Neural crest cell (in vitro differentiated cells): ENCODE measurements around the gene GAST. TPM values are rescaled to one million over a fixed set of nuclear protein-coding genes. Genes with fewer than 3 reads are reported as not detected.
A peak's percentile ranks its signal among the peaks of the same experiment; 100 is the strongest.
"Not testable (repeated sequence)": the region's sequence is repeated elsewhere in the genome, so short reads cannot be mapped to it uniquely, and the experiment has no call there.

Experiments used
- DNase-seq: peaks from one replicate; pipeline ENCODE4 v3.0.0; 2021; ENCODE audit warnings: low read depth, mixed read lengths, low spot score
- H3K27ac Mint-ChIP-seq: one replicate; pipeline ENCODE4 v1.8.0; 2021; ENCODE audit warnings: mild to moderate bottlenecking, mixed read lengths; ENCODE audit not compliant: unreplicated experiment
- H3K27me3 Mint-ChIP-seq: 2 replicates; pipeline ENCODE4 v1.8.0; 2021; ENCODE audit warnings: low read depth, mild to moderate bottlenecking, mixed read lengths
- H3K36me3 Mint-ChIP-seq: 2 replicates; pipeline ENCODE4 v1.8.0; 2021; ENCODE audit warnings: low read depth, mild to moderate bottlenecking, mixed read lengths
- H3K4me1 Mint-ChIP-seq: 2 replicates; pipeline ENCODE4 v1.8.0; 2021; ENCODE audit warnings: mixed read lengths
- H3K4me3 Mint-ChIP-seq: one replicate; pipeline ENCODE4 v1.8.0; 2021; ENCODE audit warnings: mild to moderate bottlenecking, mixed read lengths
- H3K9me3 Mint-ChIP-seq: 2 replicates; pipeline ENCODE4 v1.8.0; 2021; ENCODE audit warnings: mixed read lengths
- CTCF ChIP-seq: fragments of 200-600 bp; sonication (generic); conservative IDR thresholded peaks from 2 replicates; pipeline ENCODE4 v1.5.0; 2021; ENCODE audit warnings: antibody characterized with exemption, mild to moderate bottlenecking
- total RNA-seq: library from RNA; stranded (reverse); gene quantifications from 2 replicates; pipeline ENCODE4 v1.2.1, GENCODE V29; 2021

GAST gene
- total RNA-seq, 1 donor from 2014 or later, result not detected

DNA sequence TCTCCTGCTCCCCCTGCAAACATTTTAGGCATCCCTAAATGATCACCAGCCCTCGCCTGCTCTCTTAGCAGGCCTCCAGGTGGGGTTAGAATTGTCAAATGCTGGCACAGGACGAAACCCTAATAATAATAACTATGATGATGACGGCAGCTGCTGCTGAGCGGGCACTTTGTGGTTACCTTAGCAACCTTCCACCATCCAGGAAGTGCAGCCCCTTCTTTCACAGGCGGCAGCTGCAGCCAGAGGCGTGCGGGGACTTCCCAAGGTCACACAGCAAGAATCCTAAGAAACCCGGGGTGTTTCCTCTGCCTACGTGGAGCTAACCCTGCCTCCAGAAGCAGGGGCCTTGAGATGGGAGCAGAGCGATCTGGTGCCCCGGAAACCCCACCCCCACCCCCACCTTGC is 45.9 kb upstream of the GAST start:
- peak; percentile 51 for TF ChIP-seq CTCF
- peaks cover 15% of the 10 kb centered on the region for H3K4me1 Mint-ChIP-seq
- peak overlapping the region; percentile 90 for H3K27ac Mint-ChIP-seq
- DNase-seq, result no peak
- no peaks in the 10 kb centered on the region for H3K36me3 Mint-ChIP-seq
- H3K27me3 Mint-ChIP-seq, result peaks cover 33% of the 10 kb centered on the region
- peak overlapping the region; percentile 83 for H3K4me3 Mint-ChIP-seq
- no peaks in the 10 kb centered on the region for H3K9me3 Mint-ChIP-seq

DNA sequence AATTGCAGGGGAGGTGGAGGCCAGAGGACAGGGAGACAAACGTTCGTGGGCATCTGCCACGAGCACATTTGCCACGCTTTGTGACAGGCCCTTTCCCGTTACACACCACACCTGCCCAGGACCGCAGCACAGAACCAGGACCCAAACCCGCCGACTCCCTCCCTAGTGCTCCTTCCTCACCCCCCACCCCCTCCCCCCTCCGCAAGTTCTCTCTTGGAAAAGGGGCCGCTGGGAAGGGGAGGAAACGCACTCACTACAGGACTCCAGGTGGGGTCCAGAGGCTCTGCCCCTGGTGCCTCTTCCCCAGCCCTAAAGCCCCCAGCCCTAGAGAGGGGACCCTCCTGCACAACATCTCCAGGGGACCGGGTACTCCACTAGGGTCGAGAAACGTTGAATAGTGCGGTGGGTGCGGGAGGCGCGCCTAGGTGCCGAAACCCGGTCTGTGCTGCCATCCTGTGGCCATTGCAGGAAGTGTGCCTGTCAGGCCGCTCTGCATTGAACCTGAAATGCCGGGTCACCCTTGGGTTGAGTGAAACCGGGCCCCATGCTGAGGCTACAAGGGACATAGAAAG is 45.3 kb upstream of the GAST start:
- Mint-ChIP-seq H3K27ac (no peak overlapping the region), H3K4me3 (peak overlapping the region; percentile 83), H3K36me3 (no peaks in the 10 kb centered on the region)

GRCh38 chr17:41667280-41668041 is 44.7 kb upstream of the GAST start:
- H3K4me1 Mint-ChIP-seq, result peaks cover 15% of the 10 kb centered on the region
- H3K9me3 Mint-ChIP-seq, result no peaks in the 10 kb centered on the region
- H3K27ac Mint-ChIP-seq, result no peak overlapping the region
- peak overlapping the region; percentile 83 for H3K4me3 Mint-ChIP-seq
- no peak for DNase-seq
- H3K27me3 Mint-ChIP-seq, result peaks cover 34% of the 10 kb centered on the region
- no peaks in the 10 kb centered on the region for H3K36me3 Mint-ChIP-seq
- no peak for TF ChIP-seq CTCF

More for the DNA sequence above, 45.3 kb upstream of the GAST start:
- peak; percentile 89 for DNase-seq
- peak; percentile 96 for TF ChIP-seq CTCF
- Mint-ChIP-seq H3K9me3 (no peaks in the 10 kb centered on the region), H3K27me3 (peaks cover 34% of the 10 kb centered on the region), H3K4me1 (peaks cover 15% of the 10 kb centered on the region)

- no peak for DNase-seq
- Mint-ChIP-seq H3K27ac (no peak overlapping the region), H3K27me3 (peaks cover 21% of the 10 kb centered on the region), H3K9me3 (no peaks in the 10 kb centered on the region), H3K4me1 (peaks cover 3% of the 10 kb centered on the region), H3K36me3 (no peaks in the 10 kb centered on the region), H3K4me3 (no peak overlapping the region)
- TF ChIP-seq CTCF, result no peak
Measured at GRCh38 chr17:41672153-41672552, 40.0 kb upstream of the GAST start.

DNA sequence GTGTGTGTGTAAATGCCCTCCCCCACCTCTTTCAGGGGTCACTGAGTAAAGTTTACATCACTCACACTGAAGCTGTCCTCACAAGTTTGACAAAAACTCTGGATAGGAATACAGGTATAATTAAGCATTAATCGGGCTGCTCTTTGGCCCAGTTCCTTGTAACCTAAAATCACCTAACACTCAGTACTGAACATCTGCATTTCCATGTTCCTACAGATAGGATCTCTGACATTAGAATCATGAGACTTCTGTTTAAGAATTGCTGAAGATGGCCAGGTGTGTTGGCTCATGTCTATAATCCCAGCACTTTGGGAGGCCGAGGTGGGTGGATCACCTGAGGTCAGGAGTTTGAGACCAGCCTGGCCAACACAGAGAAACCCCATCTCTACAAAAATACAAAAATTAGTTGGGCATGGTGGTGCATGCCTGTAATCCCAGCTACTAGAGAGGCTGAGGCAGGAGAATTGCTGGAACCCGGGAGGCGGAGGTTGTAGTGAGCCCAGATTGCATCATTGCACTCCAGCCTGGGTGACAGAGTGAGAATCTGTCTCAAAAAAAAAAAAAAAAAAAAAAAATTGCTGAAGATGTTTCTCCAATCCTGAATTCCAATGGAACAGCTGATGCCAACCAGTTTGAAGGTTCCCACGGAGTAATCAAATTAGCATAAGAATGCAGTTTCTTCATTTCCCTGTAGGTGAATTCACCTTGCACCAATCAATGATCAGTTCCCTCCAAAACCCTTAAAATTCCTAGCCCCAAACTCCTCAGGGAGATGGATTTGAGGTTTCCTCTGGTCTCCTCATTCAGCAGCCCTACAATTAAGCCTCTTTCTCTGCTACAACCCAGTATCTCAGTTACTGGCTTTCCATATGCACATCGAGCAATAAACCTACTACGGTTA is 36.7 kb upstream of the GAST start:
- not testable (repeated sequence) for H3K4me3 Mint-ChIP-seq, H3K36me3 Mint-ChIP-seq, H3K9me3 Mint-ChIP-seq, DNase-seq, H3K4me1 Mint-ChIP-seq, H3K27ac Mint-ChIP-seq
- H3K27me3 Mint-ChIP-seq, result peaks cover 30% of the 10 kb centered on the region
